ENCODE data around the gene TMPRSS3.
A peak's percentile ranks its signal among the peaks of the same experiment; 100 is the strongest.
"Not testable (repeated sequence)": the region's sequence is repeated elsewhere in the genome, so short reads cannot be mapped to it uniquely, and the experiment has no call there.

Gene TMPRSS3

DNA sequence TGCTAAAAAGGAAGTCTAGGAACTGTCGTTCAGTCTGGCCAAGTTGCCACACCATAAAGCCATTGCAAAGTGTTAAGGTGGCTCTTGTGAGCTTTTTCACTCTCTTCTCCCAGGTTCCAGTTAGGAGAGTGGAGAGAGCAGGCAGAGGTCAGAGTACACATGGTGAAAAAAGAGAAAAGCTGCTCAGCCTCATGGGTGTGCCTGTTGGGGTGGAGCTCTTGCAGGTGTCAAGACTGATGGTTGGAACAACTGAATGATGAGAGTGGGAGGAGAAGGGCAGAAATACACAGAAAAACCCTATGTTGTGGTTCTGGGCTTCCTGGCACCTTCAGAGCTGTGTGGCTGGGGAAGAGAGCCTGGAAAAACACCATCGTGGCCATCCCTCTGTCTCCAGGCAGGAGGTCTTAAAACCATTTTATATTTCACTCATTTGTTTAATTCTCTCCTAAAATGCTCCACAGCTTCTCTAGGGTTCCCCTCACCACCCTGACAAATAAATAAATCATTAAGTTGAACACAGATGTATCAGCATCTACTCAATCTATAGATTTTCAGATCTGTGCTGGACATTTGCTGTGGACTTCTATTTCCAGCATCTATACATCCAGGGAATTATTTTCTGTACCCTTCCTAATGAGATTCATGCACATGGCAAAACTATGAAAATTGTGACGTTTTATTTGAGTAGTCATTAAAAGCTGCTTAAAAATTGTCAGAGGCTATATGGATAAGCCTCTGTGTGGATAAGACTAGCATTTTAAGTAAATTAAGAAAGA lies 25.4 kb upstream of the TMPRSS3 start:
- no peaks in the 10 kb centered on the region for H3K27me3 Mint-ChIP-seq (ENCODE audit: low read depth)
- peak overlapping the region; percentile 24 for H3K4me3 Mint-ChIP-seq
- H3K4me1 Mint-ChIP-seq (ENCODE audit: low read depth): peaks cover 77% of the 10 kb centered on the region
- peaks cover 84% of the 10 kb centered on the region for H3K36me3 Mint-ChIP-seq (ENCODE audit: low read depth)
- H3K9me3 Mint-ChIP-seq: peaks cover 16% of the 10 kb centered on the region
- peak overlapping the region; percentile 66 for H3K27ac Mint-ChIP-seq

DNA sequence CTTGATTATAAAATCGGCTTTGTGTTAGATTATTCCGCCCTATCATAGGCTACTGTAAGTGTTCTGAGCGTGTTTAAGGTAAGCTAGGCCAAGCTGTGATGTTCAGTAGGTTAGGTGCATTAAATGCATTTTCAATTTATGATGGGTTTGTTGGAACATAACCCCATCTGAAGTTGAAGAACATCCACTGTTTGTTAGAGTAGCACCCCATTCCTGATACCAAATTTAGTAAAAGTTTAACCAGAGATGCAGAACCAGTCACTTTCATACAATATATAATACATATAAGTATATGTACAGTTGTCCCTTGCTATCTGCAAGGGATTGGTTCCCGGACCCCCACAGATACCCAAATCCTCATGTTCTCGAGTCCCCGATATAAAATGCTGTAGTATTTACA lies 24.0 kb upstream of the TMPRSS3 start:
- Mint-ChIP-seq H3K4me1 (ENCODE audit: low read depth) (peaks cover 79% of the 10 kb centered on the region), H3K9me3 (peaks cover 16% of the 10 kb centered on the region), H3K4me3 (no peak overlapping the region), H3K27me3 (ENCODE audit: low read depth) (no peaks in the 10 kb centered on the region), H3K36me3 (ENCODE audit: low read depth) (peaks cover 81% of the 10 kb centered on the region), H3K27ac (no peak overlapping the region)

DNA sequence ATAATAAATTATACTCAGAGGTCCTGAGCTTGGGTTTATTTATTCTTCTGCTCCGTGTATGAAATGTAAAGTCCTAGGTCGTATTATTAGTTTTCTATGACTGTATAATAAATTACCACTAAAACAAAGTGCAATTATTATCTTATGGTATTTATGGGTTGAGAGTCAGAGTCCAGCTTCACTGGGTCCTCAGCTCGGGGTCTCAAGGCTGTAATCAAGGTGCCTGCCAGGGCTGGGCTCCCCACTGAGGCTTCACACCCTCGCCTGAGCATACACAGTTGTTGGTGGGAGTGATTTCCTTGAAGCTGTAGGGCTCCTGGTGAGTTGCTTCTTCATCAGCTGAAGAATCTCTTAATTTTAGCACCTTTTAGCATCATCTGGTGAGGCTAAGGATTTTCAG lies 23.0 kb upstream of the TMPRSS3 start:
- H3K36me3 Mint-ChIP-seq (ENCODE audit: low read depth): peaks cover 82% of the 10 kb centered on the region
- no peak overlapping the region for H3K27ac Mint-ChIP-seq
- no peak overlapping the region for H3K4me3 Mint-ChIP-seq

DNA sequence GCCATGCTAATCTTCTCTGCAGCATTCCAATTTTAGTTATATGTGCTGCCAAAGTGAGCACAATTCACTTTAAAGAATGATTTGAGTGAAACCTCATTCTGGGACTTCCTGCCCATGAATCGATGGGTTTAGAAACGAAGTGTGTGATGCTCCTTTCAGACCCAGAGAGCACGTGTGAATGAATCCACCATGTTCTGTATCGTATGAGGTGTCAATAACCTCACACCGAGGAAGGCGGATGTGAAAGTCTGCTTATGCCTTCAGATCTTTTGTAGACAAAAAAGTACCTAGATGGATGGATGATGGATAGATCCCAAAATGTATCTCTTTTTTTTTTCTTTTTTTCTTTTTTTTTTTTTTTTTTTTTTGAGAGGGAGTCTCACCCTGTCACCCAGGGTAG lies 21.7 kb upstream of the TMPRSS3 start:
- Mint-ChIP-seq H3K36me3 (ENCODE audit: low read depth) (peaks cover 79% of the 10 kb centered on the region), H3K27me3 (ENCODE audit: low read depth) (no peaks in the 10 kb centered on the region), H3K27ac (peak overlapping the region; percentile 87), H3K4me3 (peak overlapping the region; percentile 59), H3K9me3 (peaks cover 16% of the 10 kb centered on the region), H3K4me1 (ENCODE audit: low read depth) (peaks cover 72% of the 10 kb centered on the region)

More for the DNA sequence above, 23.0 kb upstream of the TMPRSS3 start:
- peaks cover 79% of the 10 kb centered on the region for H3K4me1 Mint-ChIP-seq (ENCODE audit: low read depth)
- H3K27me3 Mint-ChIP-seq (ENCODE audit: low read depth): no peaks in the 10 kb centered on the region
- H3K9me3 Mint-ChIP-seq: peaks cover 16% of the 10 kb centered on the region

DNA sequence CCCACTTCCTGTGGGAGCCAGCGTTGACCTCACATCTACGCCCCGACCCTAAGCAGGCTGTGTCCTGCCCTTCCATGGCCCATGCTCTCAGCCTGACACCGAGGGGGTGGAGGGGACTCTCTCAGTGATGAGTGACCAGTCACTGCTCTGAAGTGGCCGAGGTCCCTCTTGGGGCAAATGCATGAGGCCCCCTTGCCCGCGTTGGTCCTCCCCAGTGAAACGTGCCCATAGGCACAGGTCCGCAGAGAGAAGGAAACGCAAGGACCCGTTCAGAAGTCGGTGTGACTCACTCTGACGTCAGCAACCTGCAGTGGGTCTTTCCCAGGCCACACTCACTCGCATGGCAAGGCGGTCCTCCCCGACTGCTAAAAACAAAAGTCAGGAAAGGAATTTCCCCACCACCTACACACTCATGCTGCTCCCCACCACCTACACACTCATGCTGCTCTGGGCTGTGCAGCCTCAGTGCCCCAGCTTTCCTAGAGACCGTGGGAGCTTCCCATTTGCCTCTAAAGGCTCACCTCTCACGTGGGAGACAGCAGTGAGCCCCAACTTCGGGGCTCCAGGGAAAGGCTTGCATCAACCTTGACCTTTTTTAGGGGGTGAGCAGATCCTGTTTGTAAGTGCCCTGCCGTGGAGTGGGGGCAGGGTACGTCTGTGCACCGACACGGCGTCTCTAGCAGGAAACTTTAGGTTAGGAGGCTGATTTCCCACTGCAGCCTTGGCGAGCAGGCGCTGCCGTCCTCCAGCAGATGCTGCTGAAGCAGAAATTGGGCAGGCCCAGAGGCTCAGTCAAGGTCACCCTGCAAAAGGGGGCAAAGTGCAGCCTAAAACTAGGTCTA lies 19.3 kb upstream of the TMPRSS3 start:
- peak overlapping the region; percentile 98 for H3K27ac Mint-ChIP-seq
- H3K36me3 Mint-ChIP-seq (ENCODE audit: low read depth): peaks cover 58% of the 10 kb centered on the region
- peak overlapping the region; percentile 74 for H3K4me3 Mint-ChIP-seq
- H3K27me3 Mint-ChIP-seq (ENCODE audit: low read depth): no peaks in the 10 kb centered on the region
- peaks cover 16% of the 10 kb centered on the region for H3K9me3 Mint-ChIP-seq
- peaks cover 52% of the 10 kb centered on the region for H3K4me1 Mint-ChIP-seq (ENCODE audit: low read depth)

DNA sequence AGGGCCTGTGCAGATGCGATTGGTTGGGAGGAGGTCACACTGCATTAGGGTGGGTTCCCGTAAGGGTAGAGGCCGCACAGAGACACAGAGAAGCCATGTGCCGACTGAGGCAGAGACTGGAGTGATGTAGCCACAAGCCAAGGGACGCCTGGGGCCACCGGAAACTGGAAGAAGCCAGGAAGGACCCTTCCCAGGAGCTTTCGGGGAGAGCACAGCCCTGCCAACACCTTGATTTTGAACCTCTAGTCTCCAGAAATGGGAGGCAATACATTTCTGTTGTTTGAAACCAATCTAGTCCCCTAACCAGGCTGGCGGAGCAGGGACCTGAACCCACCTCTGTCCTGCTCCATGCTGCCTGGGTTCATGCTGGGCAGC lies 18.7 kb upstream of the TMPRSS3 start:
- H3K27me3 Mint-ChIP-seq (ENCODE audit: low read depth): no peaks in the 10 kb centered on the region
- peak overlapping the region; percentile 98 for H3K27ac Mint-ChIP-seq
- peaks cover 52% of the 10 kb centered on the region for H3K4me1 Mint-ChIP-seq (ENCODE audit: low read depth)
- peaks cover 12% of the 10 kb centered on the region for H3K9me3 Mint-ChIP-seq
- H3K4me3 Mint-ChIP-seq: peak overlapping the region; percentile 74
- H3K36me3 Mint-ChIP-seq (ENCODE audit: low read depth): peaks cover 60% of the 10 kb centered on the region

DNA sequence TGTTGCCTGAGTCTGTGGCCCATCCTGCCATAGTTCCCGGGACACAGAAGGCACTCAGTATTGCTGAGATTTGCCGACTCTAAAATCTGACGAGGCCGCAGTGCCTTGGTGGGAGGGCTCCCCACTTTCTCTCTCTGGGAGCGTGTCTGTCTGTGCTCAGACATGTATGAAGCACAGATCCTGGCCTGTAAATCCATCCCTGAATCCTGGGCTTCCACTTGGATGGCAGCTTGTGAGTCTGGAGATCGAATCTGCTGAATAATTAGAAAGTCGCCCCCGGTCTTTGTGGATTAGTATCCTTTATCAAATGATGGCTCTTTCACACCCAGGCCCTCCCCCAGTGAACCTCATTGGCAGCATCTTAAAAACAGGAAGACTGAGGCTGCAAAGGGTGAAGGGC lies 18.2 kb upstream of the TMPRSS3 start:
- Mint-ChIP-seq H3K27ac (peak overlapping the region; percentile 98), H3K4me3 (peak overlapping the region; percentile 28), H3K9me3 (peaks cover 7% of the 10 kb centered on the region), H3K27me3 (ENCODE audit: low read depth) (no peaks in the 10 kb centered on the region), H3K36me3 (ENCODE audit: low read depth) (peaks cover 60% of the 10 kb centered on the region), H3K4me1 (ENCODE audit: low read depth) (peaks cover 52% of the 10 kb centered on the region)

DNA sequence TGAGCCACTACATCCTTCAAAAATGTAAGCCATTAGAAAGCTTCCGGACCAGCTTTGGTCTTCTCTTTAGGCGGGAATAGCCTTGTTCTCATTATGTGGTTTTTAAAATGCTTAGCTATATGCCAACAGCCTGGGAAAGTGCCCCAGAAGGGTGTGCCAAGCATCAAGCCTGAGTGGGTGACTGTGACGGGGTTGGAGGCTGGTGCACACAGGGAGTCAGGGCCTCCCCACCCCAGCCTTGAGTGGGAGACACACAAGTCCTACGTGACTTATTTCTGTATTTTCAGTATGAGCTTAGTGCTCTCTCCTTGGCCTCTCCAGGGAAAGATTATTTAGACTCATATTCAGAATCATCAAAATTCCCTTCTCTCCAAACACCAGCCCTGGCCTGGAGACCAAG lies 17.6 kb upstream of the TMPRSS3 start:
- H3K27ac Mint-ChIP-seq: peak overlapping the region; percentile 71
- H3K9me3 Mint-ChIP-seq: peaks cover 4% of the 10 kb centered on the region
- H3K36me3 Mint-ChIP-seq (ENCODE audit: low read depth): peaks cover 55% of the 10 kb centered on the region
- peak overlapping the region; percentile 25 for H3K4me3 Mint-ChIP-seq
- H3K4me1 Mint-ChIP-seq (ENCODE audit: low read depth): peaks cover 47% of the 10 kb centered on the region
- no peaks in the 10 kb centered on the region for H3K27me3 Mint-ChIP-seq (ENCODE audit: low read depth)

DNA sequence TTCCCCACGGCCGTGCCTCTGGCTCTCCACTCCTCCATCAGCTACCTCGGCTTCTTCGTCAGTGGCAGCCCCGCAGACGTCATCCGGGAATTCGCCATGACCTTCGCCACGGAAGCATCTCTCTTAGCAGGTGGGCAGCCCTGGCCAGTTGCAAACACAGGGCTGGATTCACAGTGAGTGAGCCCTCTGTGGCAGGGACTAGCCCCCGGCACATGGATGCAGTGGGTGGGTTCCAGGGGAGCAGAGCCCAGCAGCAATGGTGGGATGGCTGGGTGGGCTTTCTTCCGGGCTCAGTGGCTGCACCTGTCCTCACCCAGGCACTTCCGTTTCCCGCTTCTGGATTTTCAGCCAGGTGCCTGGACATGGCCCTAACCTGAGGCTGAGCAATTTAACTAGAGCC lies 17.2 kb upstream of the TMPRSS3 start:
- Mint-ChIP-seq H3K27ac (peak overlapping the region; percentile 71), H3K4me1 (ENCODE audit: low read depth) (peaks cover 47% of the 10 kb centered on the region), H3K4me3 (peak overlapping the region; percentile 25), H3K27me3 (ENCODE audit: low read depth) (no peaks in the 10 kb centered on the region), H3K36me3 (ENCODE audit: low read depth) (peaks cover 54% of the 10 kb centered on the region), H3K9me3 (peaks cover 4% of the 10 kb centered on the region)

DNA sequence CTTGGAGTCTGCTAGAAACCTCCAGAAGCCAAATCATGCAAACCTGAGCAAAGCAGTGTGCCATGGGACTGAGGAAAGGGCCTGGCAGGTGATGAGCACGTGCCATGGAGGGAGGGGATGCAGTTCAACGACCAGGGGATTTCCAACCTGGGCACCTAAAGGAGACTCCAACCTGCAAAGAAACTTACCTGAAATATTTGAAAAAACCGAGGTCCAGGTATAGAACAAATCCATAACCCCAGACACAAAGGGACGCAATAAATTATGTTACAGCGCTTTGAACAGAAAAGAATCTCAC lies 16.7 kb upstream of the TMPRSS3 start:
- Mint-ChIP-seq H3K27ac (peak overlapping the region; percentile 24), H3K4me1 (ENCODE audit: low read depth) (peaks cover 51% of the 10 kb centered on the region), H3K4me3 (no peak overlapping the region), H3K27me3 (ENCODE audit: low read depth) (no peaks in the 10 kb centered on the region), H3K36me3 (ENCODE audit: low read depth) (peaks cover 55% of the 10 kb centered on the region), H3K9me3 (peaks cover 3% of the 10 kb centered on the region)

DNA sequence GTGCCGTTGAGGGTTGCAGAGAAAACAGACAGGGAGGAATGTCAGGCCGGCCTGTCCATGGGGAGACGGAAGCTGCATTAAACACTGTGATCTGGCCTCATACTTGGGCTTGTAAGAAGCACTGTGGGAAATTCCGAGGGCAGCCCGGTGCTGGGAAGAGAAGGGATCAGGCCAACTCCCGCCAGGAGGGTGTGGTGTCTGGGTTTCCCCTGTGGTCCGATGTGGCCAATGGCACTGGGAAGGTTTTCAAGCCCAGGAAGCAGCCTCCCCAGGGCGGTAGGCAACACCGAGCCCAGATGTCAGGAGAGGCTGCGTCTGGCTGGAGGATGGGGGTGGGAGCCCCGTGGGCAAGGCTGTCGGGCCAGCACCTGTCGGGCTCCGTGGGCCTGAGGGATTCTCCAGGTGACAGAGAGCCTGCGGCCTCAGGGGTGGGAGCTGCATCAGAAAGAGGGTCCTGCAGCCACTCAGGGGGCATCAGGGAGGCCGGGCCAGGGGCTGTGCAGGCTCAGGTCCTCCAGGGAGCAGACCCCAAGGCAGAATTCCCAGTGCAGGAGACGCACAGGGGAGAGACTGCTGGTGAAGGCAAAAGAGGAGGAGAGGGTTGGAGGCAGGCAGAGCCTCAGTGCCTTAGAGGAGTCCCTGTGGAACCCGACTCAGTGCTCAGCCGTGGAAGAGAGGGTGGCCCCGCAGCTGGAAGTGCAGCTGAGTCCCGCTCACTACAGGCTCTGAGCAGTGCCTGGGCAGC lies 16.2 kb upstream of the TMPRSS3 start:
- Mint-ChIP-seq H3K4me1 (ENCODE audit: low read depth) (peaks cover 53% of the 10 kb centered on the region), H3K4me3 (no peak overlapping the region), H3K36me3 (ENCODE audit: low read depth) (peaks cover 55% of the 10 kb centered on the region), H3K27ac (peak overlapping the region; percentile 24), H3K9me3 (no peaks in the 10 kb centered on the region), H3K27me3 (ENCODE audit: low read depth) (no peaks in the 10 kb centered on the region)

DNA sequence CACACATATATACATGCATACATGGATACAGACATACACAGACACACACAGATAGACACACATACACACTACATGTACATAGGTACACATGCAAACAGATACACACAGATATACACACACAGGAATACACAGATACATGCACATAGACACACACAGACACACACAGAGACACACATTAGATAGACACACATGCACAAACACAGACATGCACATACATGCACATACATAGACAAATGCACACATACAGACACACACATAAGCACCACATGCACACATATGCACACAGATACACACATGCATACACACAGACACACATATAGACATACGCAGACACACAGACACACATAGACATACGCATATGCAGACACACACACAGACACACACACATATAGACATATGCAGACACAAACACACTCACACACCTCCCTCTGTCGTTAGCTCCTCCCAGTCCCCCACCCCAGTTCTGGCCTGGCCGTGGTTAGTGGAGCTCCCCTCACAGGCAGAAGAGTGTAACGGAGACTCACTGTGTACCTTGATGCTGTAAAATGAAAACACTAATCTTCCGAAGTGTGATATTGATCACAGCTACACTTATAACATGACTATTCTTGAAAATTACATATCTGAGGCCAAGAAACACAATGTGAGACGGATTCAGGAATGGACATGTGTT lies 15.5 kb upstream of the TMPRSS3 start:
- Mint-ChIP-seq H3K4me3 (no peak overlapping the region), H3K27me3 (ENCODE audit: low read depth) (no peaks in the 10 kb centered on the region), H3K36me3 (ENCODE audit: low read depth) (peaks cover 53% of the 10 kb centered on the region), H3K9me3 (no peaks in the 10 kb centered on the region), H3K4me1 (ENCODE audit: low read depth) (peaks cover 58% of the 10 kb centered on the region), H3K27ac (no peak overlapping the region)

DNA sequence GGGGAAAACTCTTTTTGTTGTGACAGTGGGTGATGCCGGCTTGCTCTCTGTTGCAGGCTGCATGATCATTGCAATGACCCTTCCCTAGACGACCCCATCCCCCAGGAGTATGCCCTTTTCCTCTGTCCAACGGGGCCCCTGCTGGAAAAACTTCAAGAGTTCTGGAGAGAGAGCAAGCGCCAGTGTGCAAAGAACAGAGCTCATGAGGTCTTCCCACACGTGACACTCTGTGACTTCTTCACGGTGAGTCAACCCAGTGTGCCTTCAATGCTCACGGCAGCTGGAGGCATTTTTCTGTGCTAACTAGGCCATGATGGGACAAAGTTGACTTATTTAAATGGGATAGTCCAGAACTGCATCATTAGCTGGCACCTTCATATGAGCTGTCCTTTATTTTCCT lies 13.5 kb upstream of the TMPRSS3 start:
- Mint-ChIP-seq H3K4me1 (ENCODE audit: low read depth) (peaks cover 44% of the 10 kb centered on the region), H3K4me3 (no peak overlapping the region), H3K36me3 (ENCODE audit: low read depth) (peaks cover 50% of the 10 kb centered on the region), H3K9me3 (no peaks in the 10 kb centered on the region), H3K27me3 (ENCODE audit: low read depth) (no peaks in the 10 kb centered on the region), H3K27ac (no peak overlapping the region)

DNA sequence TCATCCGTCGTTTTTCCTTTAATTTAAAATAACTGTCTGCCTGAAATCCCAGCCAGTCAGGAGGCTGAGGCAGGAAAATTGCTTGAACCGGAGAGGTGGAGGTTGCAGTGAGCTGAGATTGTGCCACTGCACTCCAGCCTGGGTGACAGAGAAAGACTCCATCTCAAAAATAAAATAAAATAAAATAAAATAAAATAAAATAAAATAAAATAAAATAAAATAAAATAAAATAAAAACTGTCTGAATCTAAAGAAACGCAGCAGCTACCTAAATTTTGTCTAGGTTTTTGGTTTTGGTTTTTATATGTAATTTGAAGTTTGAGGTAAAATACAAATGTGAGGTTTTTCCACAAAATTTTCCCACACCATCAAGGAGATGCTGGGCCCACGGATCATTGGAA lies 12.9 kb upstream of the TMPRSS3 start:
- not testable (repeated sequence) for H3K27me3 Mint-ChIP-seq (ENCODE audit: low read depth); H3K4me3 Mint-ChIP-seq; H3K9me3 Mint-ChIP-seq; H3K27ac Mint-ChIP-seq
- Mint-ChIP-seq H3K36me3 (ENCODE audit: low read depth) (peaks cover 44% of the 10 kb centered on the region), H3K4me1 (ENCODE audit: low read depth) (peaks cover 37% of the 10 kb centered on the region)

All from T-helper 1 cell treated with Interleukin-12 subunit alpha and Interleukin-12 subunit beta and Interleukin-4 antibody, amounts not matched to agents 30 μg/mL and 1 μg/mL, for 36 hours (primary cell).